HG03469 (cell line): ENCODE results near the gene MARK3.

Experiments
- ATAC-seq: cut with Tn5 transposase; IDR thresholded peaks from one replicate; pipeline ENCODE4 v1.9.1; 2021; ENCODE audit warnings: mild to moderate bottlenecking, moderate library complexity, moderate number of reproducible peaks; ENCODE audit not compliant: unreplicated experiment

Gene MARK3

GRCh38 chr14:103366741-103367140 is 18.5 kb upstream of the MARK3 start:
- ATAC-seq: no peak

GRCh38 chr14:103367995-103368394 is 17.2 kb upstream of the MARK3 start:
- ATAC-seq: no peak

- ATAC-seq: no peak
Measured at GRCh38 chr14:103370087-103370486, 15.1 kb upstream of the MARK3 start.

- no peak for ATAC-seq
Measured at GRCh38 chr14:103372017-103372416, 13.2 kb upstream of the MARK3 start.

- ATAC-seq: no peak
Measured at GRCh38 chr14:103372552-103373304, 12.5 kb upstream of the MARK3 start.

GRCh38 chr14:103374121-103374520 is 11.1 kb upstream of the MARK3 start:
- no peak for ATAC-seq

GRCh38 chr14:103377522-103378037 is 7.6 kb upstream of the MARK3 start:
- no peak for ATAC-seq

GRCh38 chr14:103378038-103378854 is 7.0 kb upstream of the MARK3 start:
- no peak for ATAC-seq

- ATAC-seq: no peak
Measured at GRCh38 chr14:103380719-103381377, 4.4 kb upstream of the MARK3 start.

- ATAC-seq: no peak
Measured at GRCh38 chr14:103382376-103382775, 2.8 kb upstream of the MARK3 start.

- ATAC-seq: no peak
Measured at GRCh38 chr14:103384450-103385151, 614 bp upstream of the MARK3 start.

GRCh38 chr14:103385929-103386712 is 906 bp downstream of the MARK3 start:
- ATAC-seq: no peak

GRCh38 chr14:103386713-103387329 is 1.6 kb downstream of the MARK3 start:
- ATAC-seq: no peak

GRCh38 chr14:103388664-103389063 is 3.4 kb downstream of the MARK3 start:
- ATAC-seq: no peak

- no peak for ATAC-seq
Measured at GRCh38 chr14:103390605-103391004, 5.4 kb downstream of the MARK3 start.

GRCh38 chr14:103391048-103391447 is 5.8 kb downstream of the MARK3 start:
- ATAC-seq: no peak

- ATAC-seq: no peak
Measured at GRCh38 chr14:103392106-103392505, 6.9 kb downstream of the MARK3 start.

- ATAC-seq: no peak
Measured at GRCh38 chr14:103392572-103392971, 7.4 kb downstream of the MARK3 start.

GRCh38 chr14:103393070-103393469 is 7.9 kb downstream of the MARK3 start:
- ATAC-seq: no peak
